Measurements from ENCODE around the gene OR52W1. TPM values are rescaled to one million over a fixed set of nuclear protein-coding genes. Genes with fewer than 3 reads are reported as not detected.
A peak's percentile ranks its signal among the peaks of the same experiment; 100 is the strongest.

Gene OR52W1
- total RNA-seq, 6 donors from 2014 or later: not detected

- Histone ChIP-seq H3K36me3 (no peaks in the 10 kb centered on the region), H3K4me1 (no peaks in the 10 kb centered on the region), H3K27ac (no peak within 1 kb of the TSS), H3K27me3 (no peaks in the 10 kb centered on the region), H3K9me3 (peaks cover 0 to 3% (median 0%) of the 10 kb centered on the region in 4 donors), H3K4me3 (no peak within 1 kb of the TSS)
- 84 to 100% methylated on average over 1 of the region's 1 CpG for WGBS, 2 donors
- ATAC-seq (ENCODE audit: low FRiP score in 2 of 2) (no peak), DNase-seq (no peak)
- no peak for TF ChIP-seq CTCF (IDR thresholded peaks at IDR 0.05)
- no peak for TF ChIP-seq EP300 (IDR thresholded peaks at IDR 0.05)
- TF ChIP-seq POLR2AphosphoS5 (IDR thresholded peaks at IDR 0.05): no peak
- TF ChIP-seq POLR2A (IDR thresholded peaks at IDR 0.05): no peak
Observed at GRCh38 chr11:6170226-6170625, 28.8 kb upstream of the OR52W1 start, which contains the start of gene OR52B2. OR52B2 (minus strand) TSS chr11:6170326; CDS start chr11:6170326, 0 bp downstream.

GRCh38 chr11:6175440-6175839, 23.6 kb upstream of the OR52W1 start:
- ATAC-seq (ENCODE audit: low FRiP score in 2 of 2): no peak
- Histone ChIP-seq H3K27ac (no peak overlapping the region), H3K27me3 (no peaks in the 10 kb centered on the region), H3K4me1 (no peaks in the 10 kb centered on the region), H3K9me3 (no peaks in the 10 kb centered on the region), H3K4me3 (no peak overlapping the region), H3K36me3 (no peaks in the 10 kb centered on the region)
- no peak for DNase-seq
- TF ChIP-seq POLR2A (IDR thresholded peaks at IDR 0.05): no peak
- no peak for TF ChIP-seq EP300 (IDR thresholded peaks at IDR 0.05)
- TF ChIP-seq CTCF (IDR thresholded peaks at IDR 0.05): no peak
- TF ChIP-seq POLR2AphosphoS5 (IDR thresholded peaks at IDR 0.05): no peak
- WGBS, 2 donors: 54 to 56% methylated on average over 2 of the region's 2 CpGs

GRCh38 chr11:6191742-6192141, 7.3 kb upstream of the OR52W1 start:
- DNase-seq (peak in 1 of 2 donors; percentile 40), ATAC-seq (ENCODE audit: low FRiP score in 2 of 2) (peak in 1 of 2 donors; percentile 28)
- TF ChIP-seq POLR2AphosphoS5 (IDR thresholded peaks at IDR 0.05) (no peak), EP300 (IDR thresholded peaks at IDR 0.05) (no peak), CTCF (IDR thresholded peaks at IDR 0.05) (no peak), POLR2A (IDR thresholded peaks at IDR 0.05) (no peak)
- Histone ChIP-seq H3K36me3 (no peaks in the 10 kb centered on the region), H3K9me3 (no peaks in the 10 kb centered on the region), H3K27me3 (no peaks in the 10 kb centered on the region), H3K4me3 (no peak overlapping the region), H3K27ac (peak overlapping the region in 1 of 4 donors; percentile 44), H3K4me1 (no peaks in the 10 kb centered on the region)

- DNase-seq (no peak), ATAC-seq (ENCODE audit: low FRiP score in 2 of 2) (peak; percentile 22 to 29)
- 59 to 90% methylated on average over 1 of the region's 1 CpG for WGBS, 2 donors
- H3K27me3 ChIP-seq: no peaks in the 10 kb centered on the region
- no peaks in the 10 kb centered on the region for H3K36me3 ChIP-seq
- TF ChIP-seq EP300 (IDR thresholded peaks at IDR 0.05) (no peak), POLR2AphosphoS5 (IDR thresholded peaks at IDR 0.05) (no peak), CTCF (IDR thresholded peaks at IDR 0.05) (no peak), POLR2A (IDR thresholded peaks at IDR 0.05) (no peak)
- no peak overlapping the region for H3K4me3 ChIP-seq
- H3K9me3 ChIP-seq: no peaks in the 10 kb centered on the region
- no peak overlapping the region for H3K27ac ChIP-seq
- no peaks in the 10 kb centered on the region for H3K4me1 ChIP-seq
Observed at GRCh38 chr11:6194065-6194581, 4.9 kb upstream of the OR52W1 start.

GRCh38 chr11:6196396-6196795, 2.6 kb upstream of the OR52W1 start:
- no peak for ATAC-seq (ENCODE audit: low FRiP score in 2 of 2)
- TF ChIP-seq POLR2AphosphoS5 (IDR thresholded peaks at IDR 0.05) (no peak), POLR2A (IDR thresholded peaks at IDR 0.05) (no peak), CTCF (IDR thresholded peaks at IDR 0.05) (no peak), EP300 (IDR thresholded peaks at IDR 0.05) (no peak)
- Histone ChIP-seq H3K27ac (no peak overlapping the region), H3K36me3 (no peaks in the 10 kb centered on the region), H3K4me1 (peaks cover 0 to 4% (median 0%) of the 10 kb centered on the region in 4 donors), H3K9me3 (no peaks in the 10 kb centered on the region), H3K4me3 (no peak overlapping the region), H3K27me3 (no peaks in the 10 kb centered on the region)
- no peak for DNase-seq
- 48 to 52% methylated on average over 4 of the region's 4 CpGs for WGBS, 2 donors
